Measurements from ENCODE around the gene GPSM3. TPM values are rescaled to one million over a fixed set of nuclear protein-coding genes. Genes with fewer than 3 reads are reported as not detected.
"Not testable (repeated sequence)": the region's sequence is repeated elsewhere in the genome, so short reads cannot be mapped to it uniquely, and the experiment has no call there.

The GPSM3 gene
- total RNA-seq, 1 experiment from 2014 or later, result 2.0 TPM

GRCh38 chr6:32187009-32187709, 5.3 kb downstream of the GPSM3 start:
- TF ChIP-seq TCF7L2 (IDR thresholded peaks at IDR 0.05; ENCODE audit: low read depth, low read length) (no peak), CTCF (IDR thresholded peaks at IDR 0.05) (no peak), POLR2AphosphoS5 (IDR thresholded peaks at IDR 0.05; ENCODE audit: low read depth, low read length) (no peak), SIN3A (IDR thresholded peaks at IDR 0.05; ENCODE audit: borderline replicate concordance, insufficient read depth, low read depth, low read length) (no peak), REST (IDR thresholded peaks at IDR 0.05; ENCODE audit: insufficient read depth in 1 of 2, low read depth in 2 of 2, low read length in 1 of 2) (no peak)
- intact Hi-C loops (cut with micrococcal nuclease; ENCODE audit: unreplicated experiment), result no loop called here
- DNase-seq (ENCODE audit: low read depth, low spot score), result no peak
- Histone ChIP-seq H3K4me3 (ENCODE audit: low read depth in 2 of 2, low read length in 2 of 2) (no peak overlapping the region), H3K36me3 (ENCODE audit: control insufficient read depth, insufficient read depth, low read length) (no peaks in the 10 kb centered on the region; the same call in 1 of the 2 replicates), H3K27ac (ENCODE audit: low read length) (no peak overlapping the region), H3K27me3 (ENCODE audit: control insufficient read depth, insufficient read depth, low read length) (no peaks in the 10 kb centered on the region), H3K9me3 (ENCODE audit: control insufficient read depth, insufficient read depth, low read depth, low read length) (no peaks in the 10 kb centered on the region), H3K4me1 (ENCODE audit: control insufficient read depth, insufficient read depth, low read length) (peaks cover 26% of the 10 kb centered on the region)
- no TSS peak for BruUV-seq (replicated peaks)
- ChIA-PET POLR2A (no interaction called here), CTCF (no interaction called here)
- no peak for ATAC-seq
- in situ Hi-C loops (cut with HindIII; ENCODE audit: low pct_unique_long_range_greater_than_20kb, low sequenced_read_pairs), result no loop called here

- intact Hi-C loops (cut with micrococcal nuclease; ENCODE audit: unreplicated experiment); BruUV-seq (replicated peaks); in situ Hi-C loops (cut with HindIII; ENCODE audit: low pct_unique_long_range_greater_than_20kb, low sequenced_read_pairs); ATAC-seq; H3K4me3 ChIP-seq (ENCODE audit: low read depth in 2 of 2, low read length in 2 of 2); H3K36me3 ChIP-seq (ENCODE audit: control insufficient read depth, insufficient read depth, low read length); DNase-seq (ENCODE audit: low read depth, low spot score); H3K9me3 ChIP-seq (ENCODE audit: control insufficient read depth, insufficient read depth, low read depth, low read length); H3K27ac ChIP-seq (ENCODE audit: low read length); H3K27me3 ChIP-seq (ENCODE audit: control insufficient read depth, insufficient read depth, low read length): not testable (repeated sequence)
- peaks cover 22% of the 10 kb centered on the region for H3K4me1 ChIP-seq (ENCODE audit: control insufficient read depth, insufficient read depth, low read length)
- POLR2A ChIA-PET, result interaction anchor here (0.7 kb wide), 1 partner anchor 48 kb away, joined by 7 read pairs; no protein-coding TSS in a partner anchor
- CTCF ChIA-PET, result interaction anchor here (0.7 to 0.9 kb wide), 3 partner anchors 9 to 599 kb away, joined by 3 to 7 read pairs (median 3); no protein-coding TSS in a partner anchor
Measured at GRCh38 chr6:32186151-32186840, 6.1 kb downstream of the GPSM3 start.

- H3K27ac ChIP-seq (ENCODE audit: low read length); H3K36me3 ChIP-seq (ENCODE audit: control insufficient read depth, insufficient read depth, low read length); intact Hi-C loops (cut with micrococcal nuclease; ENCODE audit: unreplicated experiment); BruUV-seq (replicated peaks); H3K9me3 ChIP-seq (ENCODE audit: control insufficient read depth, insufficient read depth, low read depth, low read length); DNase-seq (ENCODE audit: low read depth, low spot score); in situ Hi-C loops (cut with HindIII; ENCODE audit: low pct_unique_long_range_greater_than_20kb, low sequenced_read_pairs); H3K27me3 ChIP-seq (ENCODE audit: control insufficient read depth, insufficient read depth, low read length); H3K4me3 ChIP-seq (ENCODE audit: low read depth in 2 of 2, low read length in 2 of 2): not testable (repeated sequence)
- POLR2A ChIA-PET, result interaction anchor here (0.6 to 0.7 kb wide), 2 partner anchors 22 to 48 kb away, joined by 3 to 7 read pairs; no protein-coding TSS in a partner anchor
- ATAC-seq, result peak; percentile 68
- CTCF ChIA-PET, result interaction anchor here (0.6 to 0.9 kb wide), 5 partner anchors 9 to 603 kb away, joined by 3 to 7 read pairs (median 3); no protein-coding TSS in a partner anchor
- H3K4me1 ChIP-seq (ENCODE audit: control insufficient read depth, insufficient read depth, low read length), result peaks cover 17% of the 10 kb centered on the region
Measured at GRCh38 chr6:32185681-32186131, 6.7 kb downstream of the GPSM3 start.

Data from Panc1 (cell line).